Measurements from ENCODE around the gene FN3K. TPM values are rescaled to one million over a fixed set of nuclear protein-coding genes. Genes with fewer than 3 reads are reported as not detected.
A peak's percentile ranks its signal among the peaks of the same experiment; 100 is the strongest.

FN3K gene
- total and polyA plus RNA-seq, 2 of the 13 experiments (the other 11 are each of a cell fraction or from before 2014, with no cell fraction given), result 3.5 to 12.2 TPM

DNA sequence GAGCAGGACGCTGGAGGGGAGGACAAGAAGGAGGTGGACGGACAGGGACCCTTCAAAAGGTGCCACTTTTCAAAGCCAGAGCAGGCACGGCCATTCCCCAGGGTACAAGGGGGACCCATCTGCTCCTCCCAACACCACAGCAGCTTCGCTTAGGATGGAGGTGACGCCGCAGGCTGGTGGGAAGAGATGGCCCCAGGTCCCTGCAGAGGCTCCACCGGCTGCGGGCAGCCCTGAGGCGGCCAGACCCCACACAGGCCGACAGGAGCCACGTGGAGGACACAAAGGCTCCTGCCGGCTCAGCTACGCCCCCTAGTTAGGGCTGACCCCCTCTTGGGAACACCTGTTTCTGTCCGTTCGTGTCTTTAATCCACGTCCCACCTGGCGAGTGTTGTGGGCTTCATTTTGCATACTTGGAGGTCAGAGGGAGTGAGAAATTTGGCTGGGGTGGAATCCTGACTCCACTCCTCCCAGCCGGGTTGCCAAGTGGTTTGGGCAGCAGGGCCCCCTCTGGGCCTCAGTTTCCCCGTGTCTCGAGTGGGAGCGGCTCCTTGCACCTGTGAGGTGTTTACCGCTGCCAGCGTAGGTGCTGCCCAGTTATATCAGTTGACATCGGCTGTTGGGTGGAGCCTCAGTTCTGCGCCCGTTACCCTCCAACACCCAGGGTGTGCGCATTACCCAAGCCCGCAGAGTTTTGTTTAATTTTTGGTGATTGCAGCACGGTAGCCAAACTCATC lies 24.7 kb upstream of the FN3K start (continued):
- TF ChIP-seq ZNF703 (CRISPR knock-in tag; IDR thresholded peaks at IDR 0.05; ENCODE audit: borderline replicate concordance), result no peak
- peak; percentile 86 for TF ChIP-seq MYC (CRISPR knock-in tag; IDR thresholded peaks at IDR 0.05; ENCODE audit: borderline replicate concordance)
- TF ChIP-seq, protein P1, sequence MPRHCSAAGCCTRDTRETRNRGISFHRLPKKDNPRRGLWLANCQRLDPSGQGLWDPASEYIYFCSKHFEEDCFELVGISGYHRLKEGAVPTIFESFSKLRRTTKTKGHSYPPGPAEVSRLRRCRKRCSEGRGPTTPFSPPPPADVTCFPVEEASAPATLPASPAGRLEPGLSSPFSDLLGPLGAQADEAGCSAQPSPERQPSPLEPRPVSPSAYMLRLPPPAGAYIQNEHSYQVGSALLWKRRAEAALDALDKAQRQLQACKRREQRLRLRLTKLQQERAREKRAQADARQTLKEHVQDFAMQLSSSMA (CRISPR knock-in tag; IDR thresholded peaks at IDR 0.05), result no peak
- TF ChIP-seq SKI (IDR thresholded peaks at IDR 0.05; ENCODE audit: partially characterized antibody), result no peak
- no peak for TF ChIP-seq NCOR1 (IDR thresholded peaks at IDR 0.05; ENCODE audit: borderline replicate concordance, low read length)
- TF ChIP-seq, protein P2, sequence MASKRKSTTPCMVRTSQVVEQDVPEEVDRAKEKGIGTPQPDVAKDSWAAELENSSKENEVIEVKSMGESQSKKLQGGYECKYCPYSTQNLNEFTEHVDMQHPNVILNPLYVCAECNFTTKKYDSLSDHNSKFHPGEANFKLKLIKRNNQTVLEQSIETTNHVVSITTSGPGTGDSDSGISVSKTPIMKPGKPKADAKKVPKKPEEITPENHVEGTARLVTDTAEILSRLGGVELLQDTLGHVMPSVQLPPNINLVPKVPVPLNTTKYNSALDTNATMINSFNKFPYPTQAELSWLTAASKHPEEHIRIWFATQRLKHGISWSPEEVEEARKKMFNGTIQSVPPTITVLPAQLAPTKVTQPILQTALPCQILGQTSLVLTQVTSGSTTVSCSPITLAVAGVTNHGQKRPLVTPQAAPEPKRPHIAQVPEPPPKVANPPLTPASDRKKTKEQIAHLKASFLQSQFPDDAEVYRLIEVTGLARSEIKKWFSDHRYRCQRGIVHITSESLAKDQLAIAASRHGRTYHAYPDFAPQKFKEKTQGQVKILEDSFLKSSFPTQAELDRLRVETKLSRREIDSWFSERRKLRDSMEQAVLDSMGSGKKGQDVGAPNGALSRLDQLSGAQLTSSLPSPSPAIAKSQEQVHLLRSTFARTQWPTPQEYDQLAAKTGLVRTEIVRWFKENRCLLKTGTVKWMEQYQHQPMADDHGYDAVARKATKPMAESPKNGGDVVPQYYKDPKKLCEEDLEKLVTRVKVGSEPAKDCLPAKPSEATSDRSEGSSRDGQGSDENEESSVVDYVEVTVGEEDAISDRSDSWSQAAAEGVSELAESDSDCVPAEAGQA (IDR thresholded peaks at IDR 0.05; ENCODE audit: low read depth), result no peak
- TF ChIP-seq, protein P2 (CRISPR knock-in tag; IDR thresholded peaks at IDR 0.05; ENCODE audit: borderline replicate concordance), result no peak
- no peak for TF ChIP-seq THYN1 (CRISPR knock-in tag; IDR thresholded peaks at IDR 0.05; ENCODE audit: borderline replicate concordance, low read depth)
- TF ChIP-seq, protein P3, sequence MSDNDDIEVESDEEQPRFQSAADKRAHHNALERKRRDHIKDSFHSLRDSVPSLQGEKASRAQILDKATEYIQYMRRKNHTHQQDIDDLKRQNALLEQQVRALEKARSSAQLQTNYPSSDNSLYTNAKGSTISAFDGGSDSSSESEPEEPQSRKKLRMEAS (IDR thresholded peaks at IDR 0.05), result peak; percentile 82
- peak; percentile 32; the same call in 1 of the 2 replicates for TF ChIP-seq SAP130 (CRISPR knock-in tag; IDR thresholded peaks at IDR 0.05; ENCODE audit: low read depth)
- TF ChIP-seq ZNF549 (CRISPR knock-in tag; IDR thresholded peaks at IDR 0.05), result no peak
- TF ChIP-seq ZNF737 (CRISPR knock-in tag; IDR thresholded peaks at IDR 0.05; ENCODE audit: borderline replicate concordance), result no peak
- TF ChIP-seq DNMT3B (CRISPR knock-in tag; conservative IDR thresholded peaks at IDR 0.05), result no peak
- TF ChIP-seq HOXA3 (CRISPR knock-in tag; IDR thresholded peaks at IDR 0.05), result 0 out of 2 replicates have a peak, but pooled peaks have one; percentile 20
- TF ChIP-seq ZNF615 (CRISPR knock-in tag; IDR thresholded peaks at IDR 0.05; ENCODE audit: borderline replicate concordance), result no peak
- no peak for TF ChIP-seq ZNF670 (CRISPR knock-in tag; IDR thresholded peaks at IDR 0.05; ENCODE audit: borderline replicate concordance)
- TF ChIP-seq FIP1L1 (IDR thresholded peaks at IDR 0.05; ENCODE audit: borderline replicate concordance, insufficient read depth, low read depth, low read length), result no peak
- TF ChIP-seq ZNF776 (CRISPR knock-in tag; IDR thresholded peaks at IDR 0.05), result 0 out of 2 replicates have a peak, but pooled peaks have one; percentile 33
- TF ChIP-seq DMAP1 (CRISPR knock-in tag; IDR thresholded peaks at IDR 0.05), result 0 out of 2 replicates have a peak, but pooled peaks have one; percentile 14
- TF ChIP-seq, protein P4, sequence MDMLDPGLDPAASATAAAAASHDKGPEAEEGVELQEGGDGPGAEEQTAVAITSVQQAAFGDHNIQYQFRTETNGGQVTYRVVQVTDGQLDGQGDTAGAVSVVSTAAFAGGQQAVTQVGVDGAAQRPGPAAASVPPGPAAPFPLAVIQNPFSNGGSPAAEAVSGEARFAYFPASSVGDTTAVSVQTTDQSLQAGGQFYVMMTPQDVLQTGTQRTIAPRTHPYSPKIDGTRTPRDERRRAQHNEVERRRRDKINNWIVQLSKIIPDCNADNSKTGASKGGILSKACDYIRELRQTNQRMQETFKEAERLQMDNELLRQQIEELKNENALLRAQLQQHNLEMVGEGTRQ (IDR thresholded peaks at IDR 0.05; ENCODE audit: low read depth, low read length), result no peak
- TF ChIP-seq, protein P4 (CRISPR knock-in tag; IDR thresholded peaks at IDR 0.05; ENCODE audit: borderline replicate concordance), result peak; percentile 38; the same call in 1 of the 2 replicates
